GM12891 (cell line): ENCODE results near the gene EIF5A2.
"Not testable (repeated sequence)": the region's sequence is repeated elsewhere in the genome, so short reads cannot be mapped to it uniquely, and the experiment has no call there.

Source experiments
- DNase-seq: peaks from one replicate; pipeline ENCODE4 v3.0.0; 2011; ENCODE audit warnings: low spot score; ENCODE audit not compliant: insufficient read length
- FAIRE-seq: peaks from 2 replicates; lab custom pipeline; 2011; peaks lifted over from hg19 to GRCh38; lab: Jason Lieb, UNC
- PAX5 ChIP-seq: IDR thresholded peaks from 2 replicates; pipeline ENCODE4 v1.6.1; 2011; ENCODE audit warnings: low read length, moderate library complexity, mild to moderate bottlenecking; ENCODE audit not compliant: insufficient read depth, severe bottlenecking
- POLR2A ChIP-seq: IDR thresholded peaks from 2 replicates; pipeline ENCODE4 v1.6.1; 2011; ENCODE audit warnings: low read depth, low read length, control low read depth
- POLR2AphosphoS5 ChIP-seq: IDR thresholded peaks from 2 replicates; pipeline ENCODE4 v1.6.1; 2011; ENCODE audit warnings: low read depth, low read length, control low read depth
- POU2F2 ChIP-seq: IDR thresholded peaks from 2 replicates; pipeline ENCODE4 v1.6.1; 2011; ENCODE audit warnings: low read depth, mild to moderate bottlenecking, control low read depth, low read length, moderate library complexity
- SPI1 ChIP-seq: IDR thresholded peaks from 2 replicates; pipeline ENCODE4 v1.6.1; 2011; ENCODE audit warnings: low read depth, low read length, control low read depth
- TAF1 ChIP-seq: IDR thresholded peaks from 2 replicates; pipeline ENCODE4 v1.6.1; 2011; ENCODE audit warnings: low read depth, low read length, control low read depth

EIF5A2 gene

GRCh38 chr3:170896781-170897180, 11.7 kb downstream of the EIF5A2 start:
- FAIRE-seq = no peak
- DNase-seq = no peak
- TF ChIP-seq TAF1 = no peak

GRCh38 chr3:170896333-170896732, 12.1 kb downstream of the EIF5A2 start:
- DNase-seq, FAIRE-seq: not testable (repeated sequence)

GRCh38 chr3:170893895-170894294, 14.5 kb downstream of the EIF5A2 start:
- TF ChIP-seq POLR2AphosphoS5 (no peak), PAX5 (no peak), POU2F2 (no peak), TAF1 (no peak), SPI1 (no peak), POLR2A (no peak)
- FAIRE-seq = no peak
- DNase-seq = no peak

GRCh38 chr3:170889630-170890029, 18.8 kb downstream of the EIF5A2 start:
- FAIRE-seq (no peak), DNase-seq (no peak)
- no peak for TF ChIP-seq SPI1
- TF ChIP-seq TAF1 = no peak
- no peak for TF ChIP-seq PAX5
- TF ChIP-seq POU2F2 = no peak
- no peak for TF ChIP-seq POLR2AphosphoS5
- TF ChIP-seq POLR2A = no peak

- TF ChIP-seq POU2F2 = no peak
- TF ChIP-seq TAF1 = no peak
- no peak for TF ChIP-seq POLR2AphosphoS5
- TF ChIP-seq POLR2A = no peak
- TF ChIP-seq SPI1 = no peak
- TF ChIP-seq PAX5 = no peak
- FAIRE-seq (no peak), DNase-seq (no peak)
Observed at GRCh38 chr3:170889132-170889531, 19.3 kb downstream of the EIF5A2 start.

GRCh38 chr3:170884109-170884930, 24.1 kb downstream of the EIF5A2 start:
- FAIRE-seq, DNase-seq: not testable (repeated sequence)

- not testable (repeated sequence) for DNase-seq, FAIRE-seq
Observed at GRCh38 chr3:170878688-170879087, 29.7 kb downstream of the EIF5A2 start.

GRCh38 chr3:170877311-170877710, 31.1 kb downstream of the EIF5A2 start:
- FAIRE-seq, DNase-seq: not testable (repeated sequence)

- no peak for TF ChIP-seq SPI1
- TF ChIP-seq POLR2A = no peak
- TF ChIP-seq POLR2AphosphoS5 = no peak
- TF ChIP-seq TAF1 = no peak
- TF ChIP-seq POU2F2 = no peak
- TF ChIP-seq PAX5 = no peak
- FAIRE-seq = no peak
- no peak for DNase-seq
Observed at GRCh38 chr3:170876537-170876936, 31.9 kb downstream of the EIF5A2 start.

GRCh38 chr3:170869645-170870593, 38.5 kb downstream of the EIF5A2 start, which contains the start of gene RPL22L1:
TSS of gene RPL22L1 (minus strand) at chr3:170870195. CDS start at chr3:170870167, 28 bp downstream.
- FAIRE-seq (peak; percentile 98), DNase-seq (peak; percentile 66)
- peak; percentile 54 for TF ChIP-seq SPI1
- peak; percentile 84 for TF ChIP-seq POU2F2
- TF ChIP-seq PAX5 = no peak
- TF ChIP-seq POLR2AphosphoS5 = peak; percentile 99
- TF ChIP-seq TAF1 = peak; percentile 98
- TF ChIP-seq POLR2A = peak; percentile 99

GRCh38 chr3:170869239-170869590, 39.2 kb downstream of the EIF5A2 start:
- FAIRE-seq = peak; percentile 13

More at GRCh38 chr3:170869239-170869590, 39.2 kb downstream of the EIF5A2 start:
- DNase-seq = no peak
- TF ChIP-seq TAF1 (no peak), SPI1 (no peak), POLR2A (no peak), PAX5 (no peak), POU2F2 (no peak), POLR2AphosphoS5 (no peak)
